CD4-positive, alpha-beta T cell treated with Interleukin-12 subunit alpha and Interleukin-12 subunit beta, for 1 hour (primary cell): ENCODE measurements around the gene GCFC2.
"Not testable (repeated sequence)": the region's sequence is repeated elsewhere in the genome, so short reads cannot be mapped to it uniquely, and the experiment has no call there.

Experiments
- DNase-seq: peaks from one replicate; pipeline ENCODE4 v3.0.0-alpha.2; 2020

Gene GCFC2

DNA sequence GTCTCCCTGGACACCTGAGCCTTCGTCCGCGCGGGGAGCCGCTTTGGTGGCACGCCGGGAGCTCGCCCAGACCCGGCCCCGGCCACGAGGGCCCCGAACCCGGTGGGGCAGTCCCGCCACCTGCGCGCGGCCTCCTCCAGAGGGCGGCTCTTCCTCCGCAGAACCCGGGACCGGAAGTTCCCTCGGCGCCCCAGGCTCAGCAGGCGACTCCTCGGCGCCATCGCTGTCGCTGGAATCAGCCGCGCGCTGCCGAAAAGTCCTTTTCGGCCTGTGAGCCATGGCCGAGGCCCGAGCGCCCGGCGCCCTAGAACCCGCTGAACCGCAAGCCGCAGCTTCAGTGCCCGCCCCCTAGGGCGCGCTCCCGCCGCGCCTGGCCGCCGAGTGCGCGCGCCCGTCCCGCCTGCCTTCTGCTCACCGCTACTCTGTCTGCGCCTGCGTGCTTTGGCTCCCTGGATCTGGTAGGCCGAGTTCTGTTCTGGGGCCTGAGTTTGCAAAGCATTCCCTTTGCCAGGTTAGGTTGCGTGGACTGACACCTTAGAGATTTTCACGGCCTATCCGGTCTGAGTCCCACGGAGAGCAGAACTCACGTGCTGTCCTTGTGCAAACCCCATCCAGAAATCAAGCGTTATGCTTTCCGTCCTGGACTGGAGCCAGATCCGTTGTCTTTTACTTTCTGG, at the start of gene GCFC2:
Gene GCFC2 (minus strand): TSS at position 339 of the 677 bp plus-strand sequence. CDS start 60 bp downstream, at position 279.
- peak; percentile 87 for DNase-seq

GRCh38 chr2:75752828-75753227, 42.1 kb upstream of the GCFC2 start:
- DNase-seq = no peak

GRCh38 chr2:75751824-75752468, 41.2 kb upstream of the GCFC2 start:
- DNase-seq = no peak

DNA sequence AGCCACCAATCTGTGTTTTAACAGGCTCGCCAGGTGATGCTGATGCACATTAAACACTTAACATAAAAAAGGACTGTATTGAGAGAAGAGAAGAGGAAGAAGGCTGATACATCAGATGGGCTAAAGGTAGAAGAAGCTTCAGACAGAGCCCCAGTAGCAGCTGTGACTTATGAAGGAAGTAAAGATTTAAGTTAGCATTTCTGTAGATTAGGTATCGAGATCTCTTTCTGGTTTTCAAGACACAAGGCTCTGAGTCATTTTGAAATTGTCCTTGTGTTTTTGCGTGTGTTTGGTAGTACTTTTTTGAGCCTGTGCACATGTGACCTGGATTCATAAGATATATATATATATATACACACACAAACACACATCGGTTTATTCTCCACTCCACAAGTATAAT, 40.6 kb upstream of the GCFC2 start:
- DNase-seq = no peak

DNA sequence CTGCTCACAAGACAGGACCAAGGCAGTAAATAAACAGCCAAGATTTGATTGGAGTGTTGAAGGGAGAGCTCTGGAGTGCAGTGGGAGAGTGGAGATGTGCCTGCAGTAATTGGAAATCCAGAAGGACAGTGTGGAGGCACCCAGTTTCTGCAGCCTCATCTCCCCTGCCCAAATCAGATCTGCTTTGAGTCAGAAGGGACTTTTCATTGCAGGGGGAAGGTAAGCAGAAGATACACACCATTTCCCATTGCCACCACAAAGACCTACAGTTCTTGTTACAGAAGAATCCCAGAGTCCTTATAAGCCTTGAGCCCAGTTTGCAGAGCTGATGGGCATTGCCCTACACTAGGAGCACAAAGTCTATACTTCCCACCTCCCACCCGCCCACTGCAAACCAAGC, 27.2 kb upstream of the GCFC2 start:
- no peak for DNase-seq

DNA sequence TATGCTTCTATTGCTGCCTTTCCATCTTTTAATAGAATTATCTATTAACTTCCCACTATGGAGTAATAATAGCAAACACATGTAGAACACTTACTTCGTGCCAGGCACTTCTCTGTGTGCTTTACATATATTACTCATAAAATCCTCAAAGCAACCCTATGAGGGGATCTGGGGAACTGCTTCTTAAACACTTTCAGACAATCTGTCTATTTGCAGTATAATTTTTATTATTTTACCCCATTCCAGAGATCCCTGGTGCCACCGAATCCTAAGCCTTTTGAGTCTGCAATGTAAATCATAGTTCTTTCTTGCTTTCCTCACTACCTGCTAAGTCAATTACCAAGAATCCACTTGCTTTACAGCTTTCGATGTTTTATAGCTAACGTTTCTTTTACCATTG, 25.6 kb upstream of the GCFC2 start:
- DNase-seq = no peak

- DNase-seq = no peak
Observed at GRCh38 chr2:75729861-75730260, 19.1 kb upstream of the GCFC2 start.

DNA sequence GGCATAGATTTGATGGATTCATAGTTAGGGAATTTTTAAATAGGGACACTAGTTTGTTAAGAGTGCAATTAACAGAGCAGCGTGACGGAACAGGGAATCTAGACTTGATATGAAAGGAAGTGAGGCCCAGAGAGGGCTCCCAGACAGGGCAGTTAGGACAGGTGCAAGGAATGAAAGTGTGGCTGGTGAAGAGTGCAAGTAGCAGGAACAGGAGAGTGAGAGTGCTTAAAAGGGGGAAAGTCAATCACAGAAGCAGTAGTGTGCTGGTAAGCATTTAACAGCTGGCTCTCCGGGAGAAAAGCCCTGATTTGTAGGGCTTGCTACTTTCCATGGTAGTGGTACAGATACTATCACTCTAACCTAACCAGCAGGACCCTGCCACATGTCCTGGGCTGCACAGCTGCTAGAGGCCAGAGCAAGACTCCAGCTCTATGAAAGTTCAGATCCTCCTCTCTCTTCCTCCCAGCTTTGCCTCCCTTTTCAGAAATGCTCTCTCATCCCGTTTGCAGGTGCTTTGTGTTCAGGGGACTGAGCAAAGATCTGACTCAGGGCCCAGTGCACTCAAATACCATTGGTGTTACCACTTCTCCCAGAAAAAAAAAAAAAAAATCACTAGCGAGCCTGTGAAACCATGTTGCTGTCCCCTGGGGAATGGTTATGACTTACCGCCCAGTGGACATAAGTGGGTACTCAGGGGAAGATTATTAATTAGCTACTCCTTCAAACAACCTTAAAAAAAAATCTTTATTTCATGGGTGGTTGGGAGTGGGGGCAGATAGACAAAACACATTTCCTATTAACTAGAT, 18.1 kb upstream of the GCFC2 start:
- DNase-seq = no peak

GRCh38 chr2:75722687-75723086, 12.0 kb upstream of the GCFC2 start:
- no peak for DNase-seq

DNA sequence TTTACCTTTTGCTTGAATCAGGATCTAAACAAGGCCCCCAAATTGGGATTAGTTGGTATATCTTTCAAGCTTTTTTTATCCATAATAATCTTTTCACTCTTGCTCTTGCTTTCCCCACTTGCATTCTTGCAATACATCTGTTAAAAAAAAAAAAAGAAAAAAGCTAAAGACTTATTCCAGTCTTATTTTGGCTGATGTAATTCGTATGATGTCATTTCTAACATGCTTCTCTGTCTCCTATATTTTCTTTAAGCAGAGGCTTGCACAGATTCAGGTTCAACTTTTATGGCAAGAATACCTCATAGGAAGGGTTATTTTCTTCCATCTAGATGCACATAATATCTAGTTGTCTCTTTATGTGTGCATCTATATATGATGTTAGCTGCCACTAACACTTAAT, 9.8 kb upstream of the GCFC2 start:
- DNase-seq = no peak

DNA sequence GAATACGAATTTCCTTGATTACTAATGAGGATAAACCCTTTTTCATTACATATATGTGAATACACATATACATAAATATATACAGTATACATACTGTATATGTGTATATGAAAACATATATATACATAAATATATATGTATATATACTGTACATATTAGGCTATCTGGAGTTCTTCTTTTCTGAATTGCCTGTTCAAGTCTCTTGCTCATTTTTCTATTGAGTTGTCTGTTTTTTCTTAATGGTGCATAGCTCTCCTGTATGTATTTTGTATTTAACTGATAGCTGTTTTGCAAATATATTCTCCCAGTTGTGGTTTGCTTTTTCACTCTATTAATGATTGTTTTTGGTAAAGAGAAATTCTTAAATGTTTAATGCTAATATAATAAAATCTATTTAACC, 8.9 kb upstream of the GCFC2 start:
- DNase-seq = no peak

- no peak for DNase-seq
Observed at GRCh38 chr2:75716406-75716805, 5.7 kb upstream of the GCFC2 start.

- not testable (repeated sequence) for DNase-seq
Observed at GRCh38 chr2:75711590-75711989, 875 bp upstream of the GCFC2 start.

- DNase-seq = no peak
Observed at GRCh38 chr2:75710220-75710576, 517 bp downstream of the GCFC2 start.

GRCh38 chr2:75709297-75709696, 1.4 kb downstream of the GCFC2 start:
- DNase-seq = no peak

GRCh38 chr2:75707901-75708300, 2.8 kb downstream of the GCFC2 start:
- no peak for DNase-seq

DNA sequence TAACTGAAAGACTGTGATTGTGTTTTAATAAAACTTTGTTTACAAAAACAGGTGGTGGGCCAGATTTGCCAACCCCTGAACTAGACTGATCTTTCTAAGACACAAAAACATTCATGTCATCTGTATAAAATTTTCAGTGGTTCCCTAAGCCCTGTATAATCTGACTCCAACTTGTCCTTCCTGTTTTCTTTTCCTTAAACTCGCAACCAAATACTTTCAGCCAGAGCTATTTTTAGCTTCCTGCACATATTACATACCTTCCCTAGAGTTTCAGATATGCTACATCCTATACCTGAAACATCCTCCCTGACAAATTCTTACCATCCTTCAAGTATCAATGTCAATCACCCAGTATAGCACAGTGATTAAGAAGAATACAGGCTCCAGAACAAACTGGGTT, 4.8 kb downstream of the GCFC2 start:
- DNase-seq = no peak

- no peak for DNase-seq
Observed at GRCh38 chr2:75703589-75704287, 7.0 kb downstream of the GCFC2 start.

- no peak for DNase-seq
Observed at GRCh38 chr2:75702593-75702992, 8.1 kb downstream of the GCFC2 start.

- DNase-seq = no peak
Observed at GRCh38 chr2:75698918-75699317, 11.8 kb downstream of the GCFC2 start.

DNA sequence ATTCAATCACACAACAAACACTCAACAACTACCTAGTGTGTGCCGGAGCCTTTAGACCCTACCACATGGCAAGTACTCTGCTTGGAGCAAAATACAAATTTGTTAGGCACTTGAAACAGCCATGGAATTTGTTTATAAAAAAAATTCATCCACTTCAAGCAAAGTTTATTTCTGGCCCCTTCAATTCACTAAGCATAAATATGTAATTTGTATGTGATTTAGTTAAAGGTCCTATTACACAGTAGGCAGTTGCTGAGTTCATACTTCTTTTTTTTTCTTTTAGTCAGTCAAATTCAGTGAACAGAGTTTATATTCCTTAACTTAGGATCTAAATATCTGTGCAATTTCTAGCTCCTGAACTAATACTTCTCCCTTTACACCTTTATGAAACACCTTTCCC, 22.5 kb downstream of the GCFC2 start:
- DNase-seq = no peak

- DNase-seq = not testable (repeated sequence)
Observed at GRCh38 chr2:75683430-75683829, 27.3 kb downstream of the GCFC2 start.

GRCh38 chr2:75680402-75680801, 30.3 kb downstream of the GCFC2 start:
- no peak for DNase-seq
